ENCODE data around the gene SPACA7. TPM values are rescaled to one million over a fixed set of nuclear protein-coding genes. Genes with fewer than 3 reads are reported as not detected.

The SPACA7 gene
- total RNA-seq, 1 donor from 2014 or later: not detected

DNA sequence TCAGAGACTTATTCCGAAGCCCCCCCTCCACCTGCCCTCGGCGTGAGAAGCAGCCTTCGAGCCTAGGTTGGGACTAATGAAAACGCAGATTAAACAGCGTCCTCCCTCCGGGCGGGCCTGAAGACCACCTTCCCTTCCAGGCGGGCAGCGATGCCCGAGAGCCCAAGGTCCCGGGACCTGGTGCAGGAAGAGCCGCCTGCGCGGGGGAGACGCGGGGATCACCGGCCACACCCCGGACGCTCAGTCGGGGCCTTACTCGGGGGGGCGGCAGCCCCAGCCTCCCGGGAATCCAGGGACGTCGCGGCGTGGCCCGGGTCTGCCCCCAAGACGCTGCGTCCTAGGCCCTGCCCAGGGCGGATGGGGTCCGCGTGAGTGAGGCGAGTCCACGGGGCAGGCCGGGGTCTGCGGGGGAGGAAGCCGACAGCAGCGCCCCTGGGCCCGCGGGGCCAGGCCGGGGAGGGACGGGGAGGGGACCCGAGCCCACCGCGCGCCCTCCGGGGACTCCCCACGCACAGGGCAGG lies 33.3 kb upstream of the SPACA7 start:
- no peak overlapping the region for H3K4me3 ChIP-seq (ENCODE audit: low read depth, low read length)
- no peak for DNase-seq (ENCODE audit: low read depth)
- no peak for TF ChIP-seq CTCF (conservative IDR thresholded peaks at IDR 0.05; ENCODE audit: low read depth, low read length)

DNA sequence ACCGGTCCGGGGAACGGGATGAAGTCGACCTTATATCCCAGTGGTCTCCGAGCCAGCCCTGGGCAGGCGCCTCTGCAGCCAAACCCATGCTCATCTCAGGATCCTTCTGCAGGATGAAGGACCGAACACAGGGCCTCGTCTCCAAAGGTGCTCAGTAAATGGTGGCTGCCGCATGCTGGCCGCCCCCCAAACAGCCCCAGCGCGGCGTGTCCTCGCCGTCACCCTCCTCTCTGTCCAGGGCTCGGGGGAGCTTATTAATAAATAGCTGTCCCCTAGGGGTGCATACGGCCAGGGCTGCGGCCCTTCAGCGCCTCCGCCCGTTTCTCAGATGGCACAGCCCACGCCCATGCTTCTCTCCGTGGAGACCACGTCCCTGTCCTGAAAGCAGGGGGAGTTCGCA lies 32.6 kb upstream of the SPACA7 start:
- H3K4me3 ChIP-seq (ENCODE audit: low read depth, low read length): no peak overlapping the region
- no peak for TF ChIP-seq CTCF (conservative IDR thresholded peaks at IDR 0.05; ENCODE audit: low read depth, low read length)
- DNase-seq (ENCODE audit: low read depth): no peak

GRCh38 chr13:112345826-112346172 lies 30.4 kb upstream of the SPACA7 start:
- no peak for DNase-seq (ENCODE audit: low read depth)
- no peak overlapping the region for H3K4me3 ChIP-seq (ENCODE audit: low read depth, low read length)
- no peak for TF ChIP-seq CTCF (conservative IDR thresholded peaks at IDR 0.05; ENCODE audit: low read depth, low read length)

DNA sequence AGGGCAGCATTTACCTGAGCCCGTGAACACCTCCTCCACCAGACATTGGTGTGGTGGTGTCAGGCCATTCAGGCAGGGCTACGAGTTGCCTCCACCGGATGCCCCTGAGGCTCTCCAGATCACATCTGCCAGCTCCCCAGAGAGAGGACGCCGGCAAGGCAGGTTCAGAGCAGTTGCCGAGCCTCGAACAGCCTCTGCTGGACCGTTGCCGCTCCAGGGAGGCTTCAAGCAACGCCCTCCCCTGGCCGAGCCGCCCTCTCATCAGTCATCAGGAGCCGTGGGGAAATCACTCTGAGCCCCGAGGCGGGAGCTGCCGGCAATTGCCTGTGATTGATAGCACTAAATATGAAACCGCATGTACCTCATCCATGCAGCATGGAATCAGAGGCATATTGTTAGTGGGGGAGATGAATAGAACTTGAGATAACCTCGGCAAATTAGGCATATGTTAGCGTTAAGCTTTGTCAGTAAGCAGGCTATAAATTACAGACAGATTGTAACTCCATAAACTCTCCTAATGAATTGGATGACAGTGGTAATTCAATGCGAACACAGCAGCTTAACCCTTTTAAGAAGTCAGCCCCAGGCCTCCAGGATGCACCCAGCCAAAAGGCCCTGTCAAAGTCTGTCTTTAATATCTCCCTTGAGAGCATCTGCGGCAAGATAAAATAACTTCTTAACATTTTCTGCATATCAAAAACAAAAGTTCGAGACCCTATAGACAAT lies 29.8 kb upstream of the SPACA7 start:
- no peak overlapping the region for H3K4me3 ChIP-seq (ENCODE audit: low read depth, low read length)
- TF ChIP-seq CTCF (conservative IDR thresholded peaks at IDR 0.05; ENCODE audit: low read depth, low read length): no peak
- no peak for DNase-seq (ENCODE audit: low read depth)

DNA sequence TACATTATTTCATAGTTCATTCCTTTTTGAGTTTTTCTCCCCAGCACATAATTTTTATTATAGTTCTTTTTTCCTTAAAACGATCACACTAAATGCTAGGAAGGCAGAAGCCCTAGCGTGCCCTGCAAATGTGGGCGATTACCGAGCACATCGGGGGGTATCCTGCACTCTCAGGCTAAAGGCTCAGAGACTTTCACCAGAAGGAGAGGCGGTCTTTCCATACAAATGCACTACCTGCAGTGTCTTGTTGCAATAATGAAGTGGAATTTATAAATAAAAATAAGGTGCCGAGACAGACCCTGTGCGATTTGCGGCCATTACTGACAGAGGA lies 29.3 kb upstream of the SPACA7 start:
- H3K4me3 ChIP-seq (ENCODE audit: low read depth, low read length): no peak overlapping the region
- TF ChIP-seq CTCF (conservative IDR thresholded peaks at IDR 0.05; ENCODE audit: low read depth, low read length): no peak
- DNase-seq (ENCODE audit: low read depth): no peak

DNA sequence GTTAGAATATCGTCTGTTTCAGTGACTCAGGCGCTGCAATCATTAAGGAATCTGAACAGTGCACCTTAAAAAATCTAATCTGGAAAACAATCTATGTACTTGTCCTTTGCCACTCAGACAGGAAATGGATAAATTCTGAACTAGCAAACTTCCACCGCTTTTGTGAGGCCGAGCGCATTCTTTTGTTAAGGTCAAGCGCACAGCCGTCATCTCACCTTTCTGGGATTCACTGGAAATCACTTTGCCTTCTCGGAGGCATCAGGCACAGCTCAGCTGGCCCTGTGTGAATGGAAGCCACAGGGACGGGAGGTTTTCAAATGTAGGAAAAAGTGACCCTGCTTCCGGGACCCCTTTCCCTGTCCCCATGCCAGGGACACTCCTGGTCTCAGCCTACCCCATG lies 28.2 kb upstream of the SPACA7 start:
- no peak for DNase-seq (ENCODE audit: low read depth)
- no peak for TF ChIP-seq CTCF (conservative IDR thresholded peaks at IDR 0.05; ENCODE audit: low read depth, low read length)
- no peak overlapping the region for H3K4me3 ChIP-seq (ENCODE audit: low read depth, low read length)
